Trophoblast cell (in vitro differentiated cells and primary cell): ENCODE data around the gene FAM72D.
"Not testable (repeated sequence)": the region's sequence is repeated elsewhere in the genome, so short reads cannot be mapped to it uniquely, and the experiment has no call there.

Experiments
- DNase-seq, 2 donors: peaks; one replicate each; pipeline ENCODE4 v3.0.0-alpha.2; 2016
- H2AFZ ChIP-seq: 2 replicates; pipeline ENCODE4 v1.6.1; 2013; ENCODE audit warnings: low read length, moderate library complexity, mild to moderate bottlenecking; ENCODE audit not compliant: insufficient read depth, poor library complexity
- H2AK5ac ChIP-seq: 2 replicates; pipeline ENCODE4 v1.6.1; 2013; ENCODE audit warnings: mild to moderate bottlenecking, low read length
- H2BK120ac ChIP-seq: 2 replicates; pipeline ENCODE4 v1.6.1; 2013; ENCODE audit warnings: low read length, mild to moderate bottlenecking, moderate library complexity; ENCODE audit not compliant: insufficient read depth, poor library complexity
- H2BK12ac ChIP-seq: 2 replicates; pipeline ENCODE4 v1.6.1; 2013; ENCODE audit warnings: mild to moderate bottlenecking, low read length, moderate library complexity
- H2BK5ac ChIP-seq: 2 replicates; pipeline ENCODE4 v1.6.1; 2013; ENCODE audit warnings: low read length, low read depth, moderate library complexity, mild to moderate bottlenecking; ENCODE audit not compliant: poor library complexity
- H3K14ac ChIP-seq: 2 replicates; pipeline ENCODE4 v1.6.1; 2013; ENCODE audit warnings: mild to moderate bottlenecking, low read length
- H3K18ac ChIP-seq: 2 replicates; pipeline ENCODE4 v1.6.1; 2013; ENCODE audit warnings: mild to moderate bottlenecking, low read length
- H3K23ac ChIP-seq: 2 replicates; pipeline ENCODE4 v1.6.1; 2013; ENCODE audit warnings: low read length
- H3K27ac ChIP-seq: 2 replicates; pipeline ENCODE4 v1.5.1; 2013; ENCODE audit warnings: low read depth, mild to moderate bottlenecking, inconsistent platforms, low read length, moderate library complexity
- H3K27me3 ChIP-seq: 2 replicates; pipeline ENCODE4 v1.6.1; 2013; ENCODE audit warnings: inconsistent platforms, mild to moderate bottlenecking, low read length, moderate library complexity; ENCODE audit not compliant: insufficient read depth
- H3K36me3 ChIP-seq, 2 experiments: 1 replicate in 1 of 2; 2 replicates in 1 of 2; pipeline ENCODE4 v1.6.1; 2013; ENCODE audit warnings: low read length in 2 of 2, mild to moderate bottlenecking in 2 of 2, moderate library complexity in 1 of 2; ENCODE audit not compliant: insufficient read depth in 2 of 2, control insufficient read depth in 1 of 2
- H3K4ac ChIP-seq: 2 replicates; pipeline ENCODE4 v1.6.1; 2013; ENCODE audit warnings: low read depth, mild to moderate bottlenecking, low read length, moderate library complexity
- H3K4me1 ChIP-seq, 2 experiments: 1 replicate in 1 of 2; 2 replicates in 1 of 2; pipeline ENCODE4 v1.6.1; 2013; ENCODE audit warnings: low read length in 2 of 2, mild to moderate bottlenecking in 2 of 2, moderate library complexity in 1 of 2; ENCODE audit not compliant: insufficient read depth in 2 of 2, control insufficient read depth in 1 of 2
- H3K4me2 ChIP-seq: 2 replicates; pipeline ENCODE4 v1.6.1; 2013; ENCODE audit warnings: inconsistent platforms, mild to moderate bottlenecking, low read length, moderate library complexity
- H3K4me3 ChIP-seq: 2 replicates; pipeline ENCODE4 v1.5.1; 2013; ENCODE audit warnings: mild to moderate bottlenecking, low read depth, low read length, inconsistent platforms
- H3K79me1 ChIP-seq: one replicate; pipeline ENCODE4 v1.6.1; 2013; ENCODE audit warnings: low read length
- H3K79me2 ChIP-seq: 2 replicates; pipeline ENCODE4 v1.6.1; 2013; ENCODE audit warnings: low read length, mild to moderate bottlenecking; ENCODE audit not compliant: control insufficient read depth, insufficient read depth, poor library complexity
- H3K9ac ChIP-seq: 2 replicates; pipeline ENCODE4 v1.6.1; 2013; ENCODE audit warnings: mild to moderate bottlenecking, low read length
- H3K9me3 ChIP-seq: 2 replicates; pipeline ENCODE4 v1.6.1; 2013; ENCODE audit warnings: low read depth, mild to moderate bottlenecking, control low read depth, inconsistent platforms, low read length; ENCODE audit not compliant: insufficient read depth
- H4K12ac ChIP-seq: 2 replicates; pipeline ENCODE4 v1.6.1; 2013; ENCODE audit warnings: low read depth, mild to moderate bottlenecking, low read length, moderate library complexity
- H4K8ac ChIP-seq: 2 replicates; pipeline ENCODE4 v1.6.1; 2013; ENCODE audit warnings: low read depth, mild to moderate bottlenecking, low read length, moderate library complexity
- H4K91ac ChIP-seq: one replicate; pipeline ENCODE4 v1.6.1; 2013; ENCODE audit warnings: low read depth, mild to moderate bottlenecking, low read length, moderate library complexity
- WGBS: extraction: QIAGEN DNeasy Blood & Tissue Kit; methylation state at CpG from one replicate; pipeline ENCODE4 v1.1.7; 2013; ENCODE audit warnings: missing lambda C conversion rate; ENCODE audit not compliant: insufficient read length, insufficient coverage; ENCODE audit errors: extremely low coverage; 5-methylcytosine and 5-hydroxymethylcytosine counted together

The FAM72D gene

DNA sequence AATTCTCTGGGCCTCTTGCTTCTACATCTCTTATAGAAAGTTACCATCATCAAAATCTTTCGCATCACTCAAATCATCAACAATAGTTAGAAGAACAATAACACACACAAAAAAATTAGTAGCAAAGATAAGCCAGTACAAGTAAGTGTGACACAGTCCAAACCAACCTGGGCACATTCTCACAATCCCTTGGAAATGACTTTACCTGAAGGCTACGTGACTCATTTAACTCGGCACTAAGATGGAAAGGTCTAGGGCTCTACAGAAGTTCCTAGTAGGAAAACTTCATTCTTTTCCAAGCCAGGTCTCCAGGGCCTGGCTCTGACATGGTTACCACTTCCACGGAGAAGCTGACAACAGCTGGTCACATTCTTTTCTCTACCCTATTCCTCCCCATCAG lies 42.3 kb upstream of the FAM72D start:
- not testable (repeated sequence) for DNase-seq, H3K36me3 ChIP-seq, H3K79me2 ChIP-seq, H3K27me3 ChIP-seq, H3K9me3 ChIP-seq, H3K18ac ChIP-seq, H3K4me1 ChIP-seq, H2BK12ac ChIP-seq, H3K27ac ChIP-seq, H2AFZ ChIP-seq, H3K14ac ChIP-seq, H3K4me2 ChIP-seq, H3K4me3 ChIP-seq, H3K4ac ChIP-seq, H3K9ac ChIP-seq, H3K23ac ChIP-seq, H4K12ac ChIP-seq, H2BK120ac ChIP-seq, H3K79me1 ChIP-seq, H2AK5ac ChIP-seq, H4K8ac ChIP-seq, H4K91ac ChIP-seq, H2BK5ac ChIP-seq
- no CpG with 5 or more reads among the region's 4 CpGs for WGBS

- H3K27ac ChIP-seq, H2AK5ac ChIP-seq, H3K18ac ChIP-seq, H3K79me1 ChIP-seq, H2BK5ac ChIP-seq, H2AFZ ChIP-seq, H3K79me2 ChIP-seq, H3K36me3 ChIP-seq, H3K14ac ChIP-seq, H2BK120ac ChIP-seq, H4K12ac ChIP-seq, DNase-seq, H3K4me1 ChIP-seq, H2BK12ac ChIP-seq, H3K27me3 ChIP-seq, H4K8ac ChIP-seq, H3K4me3 ChIP-seq, H3K4me2 ChIP-seq, H3K23ac ChIP-seq, H3K9ac ChIP-seq, H3K4ac ChIP-seq, H3K9me3 ChIP-seq, H4K91ac ChIP-seq: not testable (repeated sequence)
- WGBS: no CpG with 5 or more reads among the region's 4 CpGs
Observed at GRCh38 chr1:145055217-145055760, 40.5 kb upstream of the FAM72D start.

- not testable (repeated sequence) for H3K4me1 ChIP-seq, DNase-seq, H3K4me2 ChIP-seq, H3K79me1 ChIP-seq, H2BK120ac ChIP-seq, H4K8ac ChIP-seq, H2BK5ac ChIP-seq, H4K12ac ChIP-seq, H3K4ac ChIP-seq, H3K36me3 ChIP-seq, H4K91ac ChIP-seq, H3K9me3 ChIP-seq, H3K79me2 ChIP-seq, H2BK12ac ChIP-seq, H3K27me3 ChIP-seq, H3K14ac ChIP-seq, H3K27ac ChIP-seq, H3K4me3 ChIP-seq, H3K9ac ChIP-seq, H2AK5ac ChIP-seq, H3K23ac ChIP-seq, H2AFZ ChIP-seq, H3K18ac ChIP-seq
- no CpG with 5 or more reads among the region's 3 CpGs for WGBS
Observed at GRCh38 chr1:145058184-145058583, 37.6 kb upstream of the FAM72D start.

DNA sequence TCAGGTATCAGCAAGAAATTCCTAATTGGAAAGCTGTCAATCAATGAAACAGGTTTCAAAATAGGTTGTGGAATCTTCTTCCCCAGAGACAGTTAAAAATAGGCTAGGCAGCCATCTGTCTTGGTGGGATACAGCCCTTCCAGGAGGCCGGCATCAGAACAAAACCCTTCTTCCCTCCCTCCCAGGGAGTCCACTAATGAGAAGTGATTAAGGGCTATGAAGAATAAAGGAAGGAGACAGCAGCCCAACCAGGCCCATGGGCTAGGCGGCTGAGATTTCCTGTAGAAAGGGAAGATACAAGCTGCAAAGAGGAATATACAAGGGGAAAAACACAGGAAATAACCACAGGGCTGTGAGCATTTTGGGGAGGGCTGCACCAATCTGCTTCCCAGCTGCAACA lies 32.5 kb upstream of the FAM72D start:
- not testable (repeated sequence) for H3K4me2 ChIP-seq, H3K4ac ChIP-seq, H4K12ac ChIP-seq, H3K9ac ChIP-seq, H2AFZ ChIP-seq, H3K9me3 ChIP-seq, H2AK5ac ChIP-seq, H2BK5ac ChIP-seq, H3K36me3 ChIP-seq, H3K18ac ChIP-seq, H3K79me2 ChIP-seq, H3K27me3 ChIP-seq, H2BK120ac ChIP-seq, DNase-seq, H3K4me3 ChIP-seq, H3K27ac ChIP-seq, H3K79me1 ChIP-seq, H2BK12ac ChIP-seq, H4K91ac ChIP-seq, H3K14ac ChIP-seq, H3K4me1 ChIP-seq, H4K8ac ChIP-seq, H3K23ac ChIP-seq
- WGBS: no CpG with 5 or more reads among the region's 2 CpGs
